A549 (cell line): Measurements from ENCODE around the gene TNNI3K. TPM values are rescaled to one million over a fixed set of nuclear protein-coding genes. Genes with fewer than 3 reads are reported as not detected.

Experiments
- ATAC-seq, 2 experiments: fragments of 200-7000 bp in 1 of 2; fragments of >200 bp in 1 of 2; cut with Nextera tagmentation in 1 of 2; cut with Tn5 transposase in 1 of 2; 3 replicates each; pipeline versions ENCODE4 v1.8.0 to v1.9.1; 2018 to 2020; ENCODE audit warnings: mild to moderate bottlenecking in 1 of 2, moderate library complexity in 1 of 2
- CTCF ChIA-PET: fragments of 300-600 bp; sonication (Branson Sonifier 250); formaldehyde crosslinking; extraction: SDS; loops from one replicate; lab custom pipeline; 2021; ENCODE audit warnings: antibody characterized with exemption, inconsistent platforms; lab: Yijun Ruan, JAX
- POLR2A ChIA-PET: fragments of 350-600 bp; formaldehyde crosslinking; extraction: SDS; loops from one replicate; lab custom pipeline; 2021; ENCODE audit warnings: antibody characterized with exemption, inconsistent platforms; lab: Yijun Ruan, JAX
- DNase-seq, 2 experiments: peaks; one replicate each; pipeline versions ENCODE4 v3.0.0 to v3.0.0-alpha.2; 2011 to 2016; ENCODE audit warnings: low read depth in 1 of 2, low spot score in 1 of 2
- FAIRE-seq: peaks from 2 replicates; lab custom pipeline; 2011; peaks lifted over from hg19 to GRCh38; lab: Jason Lieb, UNC
- H3K27ac ChIP-seq, 2 experiments: fragments of >200 bp; sonication (Bioruptor Twin); formaldehyde crosslinking; 3 replicates each; pipeline ENCODE4 v1.5.1; 2016 to 2017
- H3K4me1 ChIP-seq: fragments of >200 bp; sonication (Bioruptor Twin); formaldehyde crosslinking; 3 replicates; pipeline ENCODE4 v1.6.1; 2016
- H3K4me2 ChIP-seq: fragments of >200 bp; sonication (Bioruptor Twin); formaldehyde crosslinking; 3 replicates; pipeline ENCODE4 v1.6.1; 2016
- H3K4me3 ChIP-seq: fragments of >200 bp; sonication (Bioruptor Twin); formaldehyde crosslinking; 3 replicates; pipeline ENCODE4 v1.5.1; 2016
- H3K9me3 ChIP-seq: fragments of >200 bp; sonication (Bioruptor Twin); formaldehyde crosslinking; 3 replicates; pipeline ENCODE4 v1.6.1; 2016
- BCL3 ChIP-seq: fragments of >200 bp; sonication (Bioruptor Twin); formaldehyde crosslinking; IDR thresholded peaks from 3 replicates; pipeline ENCODE4 v1.6.1; 2016
- CBX2 ChIP-seq: fragments of 200-600 bp; sonication (generic); IDR thresholded peaks from 2 replicates; pipeline ENCODE4 v1.6.1; 2016; ENCODE audit warnings: low read depth, mild to moderate bottlenecking, borderline replicate concordance
- CHD2 ChIP-seq: fragments of 150-350 bp; IDR thresholded peaks from 2 replicates; pipeline ENCODE4 v1.6.1; 2014; ENCODE audit warnings: low read length; ENCODE audit not compliant: partially characterized antibody
- FOSL2 ChIP-seq, 2 experiments: fragments of 450-650 bp in 1 of 2; fragments of >200 bp in 1 of 2; sonication (Bioruptor Twin) in 1 of 2; formaldehyde crosslinking; IDR thresholded peaks; 2 replicates each; pipeline versions ENCODE4 v1.5.0 to v1.6.1; 2016 to 2020; ENCODE audit warnings: mild to moderate bottlenecking in 1 of 2, moderate library complexity in 1 of 2
- GATA3 ChIP-seq: IDR thresholded peaks from 2 replicates; pipeline ENCODE4 v1.6.1; 2012; ENCODE audit warnings: borderline replicate concordance
- JUNB ChIP-seq: fragments of >200 bp; sonication (Bioruptor Twin); formaldehyde crosslinking; IDR thresholded peaks from 2 replicates; pipeline ENCODE4 v1.6.1; 2016
- KDM5A ChIP-seq: fragments of 200-600 bp; sonication (generic); IDR thresholded peaks from 2 replicates; pipeline ENCODE4 v1.6.1; 2016; ENCODE audit warnings: antibody characterized with exemption, mild to moderate bottlenecking
- MAFK ChIP-seq: fragments of 450-650 bp; IDR thresholded peaks from 2 replicates; pipeline ENCODE4 v1.6.1; 2014; ENCODE audit not compliant: partially characterized antibody
- MAX ChIP-seq: IDR thresholded peaks from 2 replicates; pipeline ENCODE4 v1.6.1; 2012
- MYC ChIP-seq: IDR thresholded peaks from 2 replicates; pipeline ENCODE4 v1.6.1; 2012; ENCODE audit warnings: mild to moderate bottlenecking, inconsistent platforms, low read length, improper control_type of control experiment, borderline replicate concordance
- NR3C1 ChIP-seq: fragments of >200 bp; sonication (Bioruptor Twin); formaldehyde crosslinking; IDR thresholded peaks from 3 replicates; pipeline ENCODE4 v1.6.1; 2017
- POLR2A ChIP-seq: IDR thresholded peaks from 2 replicates; pipeline ENCODE4 v1.6.1; 2012; ENCODE audit warnings: mild to moderate bottlenecking, low read length
- RARB ChIP-seq: fragments of 250-450 bp; sonication (Bioruptor Pico); IDR thresholded peaks from 2 replicates; pipeline ENCODE4 v1.8.0; 2021; ENCODE audit warnings: mild to moderate bottlenecking, moderate library complexity
- TFCP2L1 ChIP-seq: fragments of 250-450 bp; sonication (Bioruptor Pico); IDR thresholded peaks from 2 replicates; pipeline ENCODE4 v1.5.0; 2021; ENCODE audit warnings: mild to moderate bottlenecking
- TP53 ChIP-seq: fragments of 250-450 bp; sonication (Bioruptor Pico); IDR thresholded peaks from 2 replicates; pipeline ENCODE4 v1.5.0; 2021; ENCODE audit warnings: mild to moderate bottlenecking, moderate library complexity
- WGBS: methylation state at CpG from one replicate; pipeline ENCODE4 v1.1.6; 2017; ENCODE audit errors: missing lambda C conversion rate; 5-methylcytosine and 5-hydroxymethylcytosine counted together
- polyA plus RNA-seq, 4 experiments: library from polyadenylated mRNA; depleted of rRNA in 3 of 4; stranded (reverse); fragments of >200 nt; fragmentation: RNase III in 1 of 4; extraction: RNeasy Plus Mini Kit Qiagen cat#74134 plus additional on column Dnase treatment in 1 of 4; gene quantifications; 2 replicates in 3 of 4; 3 replicates in 1 of 4; pipeline ENCODE4 v1.2.3, GENCODE V29; 2011 to 2017
- TF ChIP-seq, protein P1 (sequence below): fragments of 150-350 bp; IDR thresholded peaks from 2 replicates; pipeline ENCODE4 v1.6.1; 2014; ENCODE audit warnings: low read depth, mild to moderate bottlenecking, low read length
- TF ChIP-seq, protein P2 (sequence below): fragments of 250-450 bp; sonication (Bioruptor Pico); IDR thresholded peaks from 2 replicates; pipeline ENCODE4 v1.5.0; 2020; ENCODE audit warnings: low read depth, mild to moderate bottlenecking, moderate library complexity

Gene TNNI3K
- polyA plus RNA-seq, 2 of the 4 experiments (the other 2 are of a cell fraction): 0.67 TPM; not detected in 1

DNA sequence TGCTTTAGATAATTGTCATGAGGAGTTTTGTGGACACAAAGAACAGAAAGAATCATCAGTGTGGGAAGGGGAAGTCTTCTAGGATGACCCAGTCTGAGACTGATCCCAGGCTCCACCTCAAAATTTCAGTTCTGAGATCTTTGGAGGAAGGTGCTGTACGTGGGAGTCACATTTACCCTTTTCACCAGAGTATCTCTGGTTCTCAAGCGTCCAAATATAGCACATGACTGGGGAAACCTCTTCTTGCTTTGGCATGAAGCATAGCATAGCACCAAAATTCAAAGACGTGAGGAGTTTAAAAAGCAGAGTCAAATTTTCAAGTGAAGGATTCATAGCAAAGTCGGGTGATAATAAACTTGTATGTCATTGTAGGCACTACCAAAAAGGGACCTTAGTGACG lies 180.7 kb downstream of the TNNI3K start:
- CTCF ChIA-PET: no interaction called here
- DNase-seq (no peak), FAIRE-seq (no peak), ATAC-seq (no peak)
- 13% methylated on average over 5 of the region's 5 CpGs for WGBS
- no peaks in the 10 kb centered on the region for H3K9me3 ChIP-seq
- no peak overlapping the region for H3K4me2 ChIP-seq
- no peak overlapping the region for H3K4me3 ChIP-seq
- no peak overlapping the region for H3K27ac ChIP-seq
- TF ChIP-seq RARB (CRISPR knock-in tag) (no peak), TFCP2L1 (CRISPR knock-in tag) (no peak), GATA3 (no peak), MYC (no peak), MAX (no peak), POLR2A (no peak), FOSL2 (IDR thresholded peaks at IDR 0.05) (no peak), FOSL2 (CRISPR knock-in tag; IDR thresholded peaks at IDR 0.05) (no peak), CBX2 (no peak), NR3C1 (no peak), TP53 (CRISPR knock-in tag) (no peak), KDM5A (no peak)
- TF ChIP-seq, protein P1, sequence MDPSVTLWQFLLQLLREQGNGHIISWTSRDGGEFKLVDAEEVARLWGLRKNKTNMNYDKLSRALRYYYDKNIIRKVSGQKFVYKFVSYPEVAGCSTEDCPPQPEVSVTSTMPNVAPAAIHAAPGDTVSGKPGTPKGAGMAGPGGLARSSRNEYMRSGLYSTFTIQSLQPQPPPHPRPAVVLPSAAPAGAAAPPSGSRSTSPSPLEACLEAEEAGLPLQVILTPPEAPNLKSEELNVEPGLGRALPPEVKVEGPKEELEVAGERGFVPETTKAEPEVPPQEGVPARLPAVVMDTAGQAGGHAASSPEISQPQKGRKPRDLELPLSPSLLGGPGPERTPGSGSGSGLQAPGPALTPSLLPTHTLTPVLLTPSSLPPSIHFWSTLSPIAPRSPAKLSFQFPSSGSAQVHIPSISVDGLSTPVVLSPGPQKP: no peak
- no peaks in the 10 kb centered on the region for H3K4me1 ChIP-seq
- POLR2A ChIA-PET: no interaction called here

DNA sequence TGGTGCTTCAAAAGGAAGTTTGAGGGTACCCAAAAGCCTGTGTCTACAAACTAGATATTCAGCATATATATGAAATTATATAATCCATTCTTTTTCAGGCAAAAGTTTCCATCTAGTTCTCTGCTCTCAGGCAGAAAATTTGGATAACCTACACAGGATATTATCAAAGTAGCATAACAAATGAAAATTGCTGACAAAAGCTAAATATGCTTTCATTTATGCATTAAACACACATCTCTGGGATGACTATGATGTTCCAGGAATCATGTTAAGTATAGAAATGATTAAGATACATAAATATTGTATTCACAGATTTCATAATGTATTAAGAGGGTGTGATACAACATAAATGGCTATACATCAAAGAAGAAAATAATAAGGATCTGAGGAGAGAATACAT lies 184.4 kb downstream of the TNNI3K start:
- ChIA-PET POLR2A (no interaction called here), CTCF (no interaction called here)
- no peak for TF ChIP-seq CHD2
- peak; percentile 51 for TF ChIP-seq MAFK
- Histone ChIP-seq H3K4me3 (no peak overlapping the region), H3K4me2 (no peak overlapping the region), H3K4me1 (no peaks in the 10 kb centered on the region), H3K27ac (no peak overlapping the region), H3K9me3 (no peaks in the 10 kb centered on the region)
- DNase-seq (no peak), FAIRE-seq (no peak), ATAC-seq (no peak)

GRCh38 chr1:74420467-74420866 lies 185.3 kb downstream of the TNNI3K start:
- Histone ChIP-seq H3K4me1 (no peaks in the 10 kb centered on the region), H3K4me3 (no peak overlapping the region), H3K9me3 (no peaks in the 10 kb centered on the region), H3K27ac (no peak overlapping the region), H3K4me2 (no peak overlapping the region)
- TF ChIP-seq RARB (CRISPR knock-in tag): no peak
- TF ChIP-seq, protein P2, sequence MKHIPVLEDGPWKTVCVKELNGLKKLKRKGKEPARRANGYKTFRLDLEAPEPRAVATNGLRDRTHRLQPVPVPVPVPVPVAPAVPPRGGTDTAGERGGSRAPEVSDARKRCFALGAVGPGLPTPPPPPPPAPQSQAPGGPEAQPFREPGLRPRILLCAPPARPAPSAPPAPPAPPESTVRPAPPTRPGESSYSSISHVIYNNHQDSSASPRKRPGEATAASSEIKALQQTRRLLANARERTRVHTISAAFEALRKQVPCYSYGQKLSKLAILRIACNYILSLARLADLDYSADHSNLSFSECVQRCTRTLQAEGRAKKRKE (CRISPR knock-in tag): no peak
- TF ChIP-seq BCL3: no peak
- TF ChIP-seq JUNB: no peak
- CTCF ChIA-PET: no interaction called here
- POLR2A ChIA-PET: no interaction called here
- no peak for ATAC-seq
- no peak for DNase-seq
- no peak for FAIRE-seq
- 60% methylated on average over 2 of the region's 2 CpGs for WGBS
